Measurements from ENCODE around the gene METTL24.
"Not testable (repeated sequence)": the region's sequence is repeated elsewhere in the genome, so short reads cannot be mapped to it uniquely, and the experiment has no call there.

Gene METTL24

DNA sequence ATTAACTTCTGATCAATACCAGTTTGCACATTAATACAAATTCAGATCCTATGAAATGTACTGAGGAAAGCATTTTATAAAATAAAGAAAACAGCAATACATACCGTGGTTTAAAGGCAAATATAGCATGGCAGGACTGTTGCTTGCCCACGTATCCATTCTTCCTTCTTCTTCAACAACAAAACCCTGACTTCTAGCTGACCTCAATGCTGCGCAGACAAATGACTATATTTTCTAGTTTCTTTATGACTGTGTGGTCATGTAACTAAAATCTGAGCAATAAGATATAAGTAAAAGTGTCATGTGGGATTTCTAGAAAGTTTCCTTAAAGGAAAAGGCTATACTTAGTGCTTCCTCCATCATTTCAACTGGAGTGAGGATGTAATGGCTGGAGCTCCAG, 92.9 kb downstream of the METTL24 start:
- no peak for DNase-seq (ENCODE audit: low read depth)

DNA sequence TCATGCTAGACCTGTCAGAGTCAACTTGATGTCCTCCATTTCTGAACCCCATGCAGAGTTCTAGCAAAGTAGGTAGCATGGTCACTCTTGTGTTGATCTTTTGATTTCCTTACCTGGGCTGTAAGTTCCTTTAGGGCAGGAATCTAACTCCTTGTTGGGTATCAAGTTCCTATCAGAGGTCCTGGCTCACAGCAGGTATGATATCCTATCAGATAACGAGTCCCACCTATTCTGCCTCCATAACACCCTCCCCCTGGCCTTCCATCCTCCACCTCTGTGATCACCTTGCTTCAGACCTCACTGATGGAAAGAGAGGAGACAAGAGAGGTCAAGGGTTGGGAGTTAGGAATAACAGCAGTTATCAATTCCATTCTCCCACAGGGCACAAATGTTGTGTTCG, 101.8 kb downstream of the METTL24 start:
- no peak for DNase-seq (ENCODE audit: low read depth)

DNA sequence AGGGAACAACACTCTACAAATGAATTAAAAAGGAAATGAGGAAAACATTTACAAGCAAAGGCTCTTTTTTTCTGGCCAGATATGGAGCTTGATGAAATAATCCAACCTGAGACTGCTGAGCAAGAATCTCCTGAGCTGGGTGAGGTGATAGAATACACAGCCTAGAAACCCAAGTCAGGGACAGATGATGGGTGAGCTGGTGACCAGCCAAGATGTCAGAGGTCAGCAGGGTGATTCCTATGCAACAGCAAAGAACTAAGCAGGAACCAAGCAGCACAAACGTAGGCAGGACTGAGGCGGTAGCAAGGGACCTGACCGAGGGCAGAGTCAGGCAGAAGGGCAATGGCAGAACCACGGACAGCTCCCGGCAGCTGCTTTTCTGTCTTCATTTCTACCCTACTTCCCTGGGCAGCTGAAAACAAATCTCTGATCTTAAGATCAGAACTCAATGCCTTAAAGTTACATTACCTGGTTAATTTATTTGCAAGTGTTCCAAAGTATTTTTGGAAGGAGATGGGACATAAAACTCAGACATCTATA, 102.9 kb downstream of the METTL24 start:
- peak; percentile 49 for DNase-seq (ENCODE audit: low read depth)

DNA sequence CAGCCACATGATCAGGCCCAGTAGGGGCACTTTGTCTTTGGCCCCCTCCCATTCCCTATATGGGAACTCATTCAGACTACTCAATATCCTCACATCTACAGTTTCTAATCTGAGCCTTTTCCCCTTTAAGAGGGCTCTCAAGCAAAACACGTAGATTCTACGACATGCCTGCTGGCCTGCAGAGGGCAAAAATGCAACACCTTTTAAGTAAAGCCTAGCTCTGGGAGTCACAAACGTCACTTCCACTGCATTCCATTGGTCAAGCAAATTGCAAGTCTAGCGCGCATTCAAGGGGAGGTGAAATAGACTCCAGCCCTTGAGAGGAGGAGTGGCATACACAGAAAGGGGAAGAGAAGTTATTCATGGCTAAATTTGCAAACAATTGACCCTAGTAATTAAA, 107.3 kb downstream of the METTL24 start:
- no peak for DNase-seq (ENCODE audit: low read depth)

DNA sequence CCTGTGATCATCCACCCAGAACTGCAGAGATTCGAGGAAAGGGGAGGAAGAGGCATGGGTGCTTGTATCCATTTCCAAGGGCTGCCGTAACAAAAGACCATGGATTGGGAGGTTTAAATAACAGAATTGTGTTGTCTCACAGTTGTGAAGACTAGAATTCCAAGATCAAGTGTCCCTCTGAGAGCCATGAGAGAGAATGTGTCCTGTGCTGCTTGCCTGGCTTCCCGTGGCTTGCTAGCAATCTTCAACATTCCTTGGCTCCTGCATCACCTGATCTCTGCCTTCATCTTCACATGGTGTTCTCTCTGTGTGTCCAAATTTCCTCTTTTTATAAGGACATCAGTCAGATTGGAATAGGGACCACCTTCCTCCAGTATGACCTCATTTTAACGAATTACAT, 108.1 kb downstream of the METTL24 start:
- DNase-seq (ENCODE audit: low read depth), result no peak

DNA sequence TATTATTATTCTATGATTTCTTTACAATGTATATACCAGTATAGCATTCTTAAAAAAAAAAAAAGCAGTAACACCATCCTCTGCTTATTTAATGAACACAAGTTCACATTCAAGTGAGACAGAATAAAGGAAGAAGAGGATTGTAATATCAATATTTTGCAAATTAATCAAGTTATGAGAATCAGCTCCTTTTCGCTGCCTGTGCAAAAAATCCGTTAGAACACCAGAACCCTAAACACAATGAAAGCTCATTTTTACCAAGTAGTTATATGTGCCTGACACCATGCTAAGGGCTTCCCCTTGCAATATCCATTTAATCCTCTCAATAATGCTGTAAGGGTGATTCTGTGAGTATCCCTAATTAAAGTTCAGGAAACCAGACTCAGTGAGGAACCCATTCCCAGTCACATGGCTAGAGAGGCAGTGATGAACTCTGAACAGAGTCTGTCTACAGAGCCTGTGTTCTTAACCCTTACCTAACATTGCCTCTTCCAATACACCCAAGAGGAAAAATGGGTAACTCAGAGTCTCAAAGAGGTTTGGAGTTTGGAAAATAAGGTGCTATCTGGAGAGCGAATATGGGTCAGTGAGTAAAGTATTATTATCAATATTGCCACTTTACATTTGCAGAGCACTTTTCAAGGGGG, 111.1 kb downstream of the METTL24 start:
- DNase-seq (ENCODE audit: low read depth), result no peak

DNA sequence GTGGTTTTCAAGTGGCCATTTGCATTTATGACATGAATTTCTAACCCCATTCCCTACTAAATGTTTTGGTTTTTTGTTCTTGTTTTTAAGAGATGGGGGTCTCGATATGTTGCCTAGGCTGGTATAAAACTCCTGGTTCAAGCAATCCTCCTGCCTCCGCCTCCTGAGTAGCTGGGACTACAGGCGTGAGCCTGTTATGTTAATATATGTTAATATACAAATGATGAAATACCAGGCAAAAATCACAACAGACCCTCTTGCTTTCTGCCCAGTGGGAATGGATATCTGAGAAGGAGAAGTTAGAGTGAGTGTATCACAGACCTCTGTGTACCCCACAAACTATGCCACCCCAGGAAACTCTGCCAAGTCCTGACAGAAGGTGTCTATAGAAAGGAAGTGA, 111.8 kb downstream of the METTL24 start:
- DNase-seq (ENCODE audit: low read depth), result no peak

DNA sequence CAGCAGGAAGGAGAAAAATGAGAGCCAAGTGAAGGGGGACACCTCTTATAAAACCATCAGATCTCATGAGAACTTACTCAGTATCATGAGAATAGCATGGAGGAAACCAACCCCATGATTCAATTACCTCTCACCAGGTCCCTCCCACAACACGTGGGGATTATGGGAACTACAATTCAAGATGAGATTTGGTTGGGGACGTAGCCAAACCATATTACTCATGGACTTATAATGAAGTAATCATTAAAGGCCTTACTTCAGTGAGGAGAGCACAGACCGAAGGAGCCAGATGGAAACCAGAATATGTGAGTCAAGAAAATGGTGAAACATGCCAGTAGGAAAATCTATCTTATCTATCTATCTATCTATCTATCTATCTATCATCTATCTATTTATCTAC, 113.5 kb downstream of the METTL24 start:
- DNase-seq (ENCODE audit: low read depth), result not testable (repeated sequence)

DNA sequence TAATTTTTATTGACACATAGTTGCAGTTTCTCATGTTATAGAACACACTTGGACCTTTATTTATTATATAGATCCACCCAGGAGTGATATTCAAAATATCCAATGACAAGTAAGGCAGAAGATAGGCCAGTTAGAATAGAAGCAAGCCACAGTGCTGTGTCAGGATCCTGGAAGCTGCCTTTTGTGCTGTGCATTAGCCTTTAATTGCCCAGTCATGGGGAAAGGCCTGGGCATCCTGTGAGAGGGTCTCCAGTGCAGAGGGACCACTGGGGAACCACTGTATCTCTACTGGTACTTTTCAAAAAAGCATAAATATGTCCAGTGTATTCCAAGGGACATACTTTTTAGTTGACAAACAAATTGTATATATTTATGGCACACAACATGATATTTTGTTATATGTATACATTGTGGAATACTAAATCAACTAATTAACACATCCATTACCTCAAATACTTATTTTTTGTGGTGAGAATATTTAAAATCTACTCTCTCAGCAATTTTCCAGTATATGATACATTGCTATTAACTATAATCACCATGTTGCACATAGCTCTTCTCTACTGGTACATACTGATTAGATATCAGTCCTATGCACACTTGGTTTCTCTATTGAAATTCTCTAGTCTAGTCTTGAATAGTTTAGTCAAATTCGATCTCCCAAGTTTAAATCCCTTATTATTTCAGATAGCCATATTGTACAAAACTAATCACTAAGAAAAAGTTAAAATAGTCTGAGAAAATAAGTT, 118.4 kb downstream of the METTL24 start:
- no peak for DNase-seq (ENCODE audit: low read depth)

DNA sequence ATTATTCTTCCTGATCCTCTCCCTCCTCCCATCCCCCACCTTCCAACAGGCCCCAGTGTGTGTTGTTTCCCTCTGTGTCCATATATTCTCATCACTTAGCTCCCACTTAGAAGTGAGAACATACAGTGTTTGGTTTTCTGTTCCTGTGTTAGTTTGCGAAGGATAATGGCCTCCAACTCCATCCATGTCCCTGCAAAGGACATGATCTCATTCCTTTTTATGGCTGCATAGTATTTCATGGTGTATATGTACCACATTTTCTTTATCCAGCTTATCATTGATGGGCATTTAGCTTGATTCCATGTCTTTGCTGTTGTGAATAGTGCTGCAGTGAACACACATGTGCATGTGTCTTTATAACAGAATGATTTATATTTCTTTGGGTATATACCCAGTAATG, 122.1 kb downstream of the METTL24 start:
- DNase-seq (ENCODE audit: low read depth), result not testable (repeated sequence)

DNA sequence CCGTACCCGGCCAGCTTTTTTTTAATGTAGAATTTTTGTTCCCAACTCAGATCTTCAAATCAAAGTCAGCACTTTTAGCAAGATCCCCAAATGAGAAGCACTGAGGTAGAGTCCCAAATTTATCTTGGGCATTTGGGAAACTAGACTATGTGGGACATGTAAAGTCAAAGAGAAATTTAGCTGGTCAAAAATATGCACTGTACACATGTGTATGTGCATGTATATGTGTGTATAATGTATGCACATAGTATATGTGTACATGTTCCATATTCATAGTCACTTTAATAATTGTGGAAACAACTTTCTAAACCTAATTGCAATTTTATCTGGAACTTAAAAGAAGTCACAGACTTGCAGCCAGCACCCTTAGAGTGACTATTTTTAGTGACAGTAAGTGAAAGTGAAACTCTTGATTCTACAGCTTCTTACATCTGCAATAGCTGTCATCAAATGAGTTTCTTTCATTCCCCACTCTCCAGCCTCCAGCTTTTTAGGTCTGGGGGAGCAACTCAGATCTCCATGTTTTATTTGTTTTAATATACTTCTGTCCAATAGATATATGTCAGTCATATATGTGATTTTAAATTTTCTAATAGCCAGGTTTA, 124.3 kb downstream of the METTL24 start:
- peak; percentile 47 for DNase-seq (ENCODE audit: low read depth)

DNA sequence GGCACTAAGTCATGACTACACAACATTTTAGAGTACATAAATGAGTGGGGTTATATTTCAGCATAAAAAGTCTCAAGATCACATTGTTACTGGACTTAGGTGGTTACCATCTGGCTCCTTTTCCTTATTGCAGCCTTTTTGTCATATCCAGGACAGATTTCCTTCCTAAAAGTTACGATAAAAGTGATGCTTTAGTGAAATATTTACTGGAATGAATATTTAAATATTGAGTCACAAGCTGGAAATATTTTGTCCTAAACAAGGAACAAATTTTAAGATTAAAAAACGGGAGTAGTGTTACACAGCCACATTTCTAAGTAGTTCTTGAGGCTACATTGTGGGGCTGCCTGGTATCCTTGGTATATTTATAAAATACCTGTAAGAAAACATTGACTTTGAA, 125.7 kb downstream of the METTL24 start:
- DNase-seq (ENCODE audit: low read depth), result peak; percentile 75

DNA sequence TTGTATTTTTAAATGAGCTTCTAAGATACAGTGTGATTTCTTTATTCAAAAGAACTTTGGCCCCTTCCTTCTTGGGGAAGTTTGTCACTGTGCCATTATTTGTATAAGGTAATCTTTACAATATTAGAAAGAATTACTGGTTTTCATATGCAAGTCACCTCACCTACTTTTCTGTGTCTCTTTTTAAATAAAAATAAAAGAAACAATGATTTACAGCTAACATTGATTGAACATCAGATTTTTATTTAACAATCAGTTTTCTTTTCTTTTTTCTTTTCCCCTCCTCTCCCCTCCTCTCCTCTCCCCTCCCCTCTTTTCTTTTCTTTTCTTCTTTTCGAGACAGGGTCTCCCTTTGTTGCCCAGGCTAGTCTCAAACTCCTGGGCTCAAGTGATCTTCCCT, 131.9 kb downstream of the METTL24 start:
- DNase-seq (ENCODE audit: low read depth), result no peak

DNA sequence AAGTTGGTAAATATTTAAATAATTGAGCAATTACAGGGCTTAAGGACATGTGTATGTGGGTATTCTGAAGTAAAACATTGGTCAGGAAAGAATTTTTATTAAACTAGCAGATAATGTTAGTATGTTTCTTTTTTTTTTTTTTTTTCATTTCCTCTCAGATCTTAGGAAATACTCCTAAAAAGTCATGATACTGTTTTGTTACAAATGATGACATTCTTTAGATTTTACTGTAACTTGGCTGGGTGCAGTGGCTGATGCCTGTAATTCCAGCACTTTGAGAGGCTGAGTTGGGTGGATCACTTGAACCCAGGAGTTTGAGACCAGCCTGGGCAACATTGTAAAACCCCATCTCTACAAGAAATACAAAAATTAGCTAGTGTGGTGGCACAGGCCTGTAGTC, 136.4 kb downstream of the METTL24 start:
- peak; percentile 58 for DNase-seq (ENCODE audit: low read depth)

DNA sequence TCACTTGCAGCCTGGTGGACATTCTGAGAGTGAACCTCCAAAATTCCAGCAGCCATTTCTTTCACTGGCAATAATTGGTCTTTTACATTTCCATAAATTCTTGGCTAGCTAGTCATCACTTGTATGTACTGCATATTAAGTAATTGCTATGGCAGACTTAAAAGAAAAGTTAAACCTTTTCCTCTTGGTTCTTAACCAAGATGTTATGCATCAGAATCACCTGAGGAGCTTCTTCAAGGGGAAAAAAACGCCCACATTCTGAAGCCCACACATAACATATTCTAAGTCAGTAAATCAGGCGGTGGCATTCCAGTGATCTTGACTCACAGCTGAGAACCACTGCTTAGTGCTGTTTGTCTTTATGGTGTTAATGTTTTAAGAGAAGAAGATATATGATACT, 140.9 kb downstream of the METTL24 start:
- peak; percentile 61 for DNase-seq (ENCODE audit: low read depth)

DNA sequence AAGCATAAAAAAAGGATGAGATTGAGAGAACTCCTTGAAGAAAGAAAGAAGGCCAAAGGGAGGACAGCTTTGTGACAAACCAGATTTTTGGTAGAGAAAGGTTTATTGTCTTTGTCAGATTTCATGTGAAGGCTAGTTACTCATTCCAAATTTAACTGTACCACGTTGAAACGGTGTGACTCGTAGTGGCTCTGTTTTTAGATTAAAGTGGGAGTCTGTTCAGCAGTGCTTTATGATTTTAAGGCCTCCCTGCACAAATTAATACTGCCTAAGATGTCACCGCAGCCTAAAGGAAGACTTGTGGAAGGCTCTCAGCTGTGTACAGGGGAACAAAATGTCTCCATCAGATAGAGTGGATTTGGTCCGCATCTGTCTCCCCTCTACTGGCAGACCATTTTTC, 142.0 kb downstream of the METTL24 start:
- DNase-seq (ENCODE audit: low read depth), result peak; percentile 27

DNA sequence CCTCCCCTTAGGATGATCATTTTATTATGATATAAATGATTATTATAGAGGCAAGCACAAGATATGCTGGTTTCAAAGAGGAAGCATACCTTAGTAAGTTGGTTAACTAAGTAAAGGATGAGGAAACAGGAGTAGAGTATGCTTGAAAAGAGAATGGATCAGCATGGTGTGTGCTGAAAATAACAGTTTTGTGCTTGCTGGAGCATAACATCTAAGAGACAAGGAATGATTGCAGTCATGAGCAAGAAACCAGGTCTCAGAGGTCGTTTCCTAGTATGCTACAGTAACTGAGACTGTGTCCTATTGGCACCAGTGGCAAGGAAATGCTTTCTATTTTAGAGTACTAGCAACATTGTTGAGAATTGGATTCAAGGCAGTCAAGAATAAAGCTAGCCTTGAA, 143.8 kb downstream of the METTL24 start:
- DNase-seq (ENCODE audit: low read depth), result no peak

DNA sequence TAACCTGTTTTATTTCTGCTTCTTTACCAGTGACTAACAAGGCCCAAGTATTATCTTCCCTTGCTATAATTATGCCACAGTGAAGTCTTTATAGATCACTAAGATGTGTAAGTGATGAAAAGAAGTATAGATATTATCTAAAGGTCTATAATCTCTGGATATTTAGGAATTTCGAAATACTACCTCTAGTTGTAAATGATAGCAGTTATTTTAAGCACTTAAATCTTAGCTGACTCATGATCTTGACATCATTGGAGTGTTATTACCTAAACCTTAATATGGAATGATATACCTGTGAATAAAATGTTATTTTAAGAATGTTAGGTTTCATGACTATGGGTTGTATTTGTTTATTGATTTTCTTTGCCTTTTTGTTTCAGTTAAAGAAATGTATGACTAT, 146.4 kb downstream of the METTL24 start:
- no peak for DNase-seq (ENCODE audit: low read depth)

DNA sequence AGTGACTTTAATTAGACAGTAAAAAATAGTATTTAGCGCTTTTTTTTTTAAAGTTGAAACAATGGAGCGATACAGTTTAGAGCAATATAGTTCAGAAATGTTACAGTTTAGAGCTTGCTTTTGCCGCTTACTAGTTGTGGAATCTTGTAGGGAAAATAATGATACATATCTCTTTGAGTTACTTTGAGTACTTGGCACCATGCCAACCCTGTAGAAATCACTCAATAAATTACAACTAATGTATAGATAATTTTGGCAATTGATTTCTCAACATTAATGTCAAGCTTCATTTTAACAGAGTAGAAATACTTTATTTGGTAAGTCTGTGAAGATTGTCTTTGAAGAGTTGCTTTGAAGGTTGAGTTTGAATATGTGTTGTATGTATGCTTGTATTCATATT, 150.5 kb downstream of the METTL24 start:
- DNase-seq (ENCODE audit: low read depth), result no peak

DNA sequence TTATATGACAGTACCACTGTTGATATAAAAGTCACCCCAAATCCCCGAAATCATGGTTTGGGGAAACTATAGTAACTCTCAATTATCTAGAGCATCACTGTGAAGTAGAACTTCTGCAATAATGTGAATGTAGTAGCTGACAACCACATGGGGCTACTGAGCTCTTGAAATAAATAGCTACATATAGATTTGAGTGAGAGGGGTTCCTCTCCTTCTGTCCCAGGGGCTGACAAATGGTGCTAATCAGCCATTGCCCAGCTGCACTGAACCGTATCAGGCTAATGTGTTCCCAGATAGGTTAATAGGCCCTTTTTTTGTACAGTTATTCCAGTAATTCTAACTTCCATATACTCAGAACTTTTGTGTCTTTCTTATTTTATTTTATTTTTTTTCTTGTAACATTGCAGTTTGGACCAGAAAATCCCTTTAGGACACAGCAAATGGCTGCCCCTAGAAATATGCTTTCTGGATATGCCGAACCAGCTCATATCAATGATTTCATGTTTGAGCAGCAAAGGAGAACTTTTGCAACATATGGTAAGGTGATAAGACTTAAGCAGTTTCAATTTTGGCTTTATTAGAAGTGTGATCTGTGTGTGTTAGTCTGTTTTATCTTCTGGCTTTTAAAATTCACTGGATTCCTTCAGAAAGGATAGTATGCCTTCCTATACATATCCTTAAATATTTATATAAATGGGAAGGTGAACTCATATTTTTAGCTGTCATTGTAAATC, 156.8 kb downstream of the METTL24 start:
- DNase-seq (ENCODE audit: low read depth), result no peak

DNA sequence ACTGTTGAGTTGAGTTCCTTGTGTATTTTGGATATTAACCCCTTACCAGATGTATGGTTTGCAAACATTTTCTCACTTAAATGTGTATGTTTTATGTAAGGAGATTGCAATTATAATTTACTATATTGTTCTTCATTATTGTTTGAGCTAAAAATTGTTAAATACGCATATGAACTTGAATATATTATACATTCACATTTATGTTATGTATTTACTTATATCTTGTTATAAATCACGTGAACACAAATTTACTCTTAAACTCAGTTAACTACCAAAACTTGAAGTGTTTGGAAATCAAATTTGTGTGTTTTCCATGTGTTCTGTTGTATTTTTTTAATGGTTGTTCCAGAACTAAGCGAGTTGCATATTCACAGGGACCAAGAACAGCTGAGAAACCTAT, 159.6 kb downstream of the METTL24 start:
- DNase-seq (ENCODE audit: low read depth), result no peak

DNA sequence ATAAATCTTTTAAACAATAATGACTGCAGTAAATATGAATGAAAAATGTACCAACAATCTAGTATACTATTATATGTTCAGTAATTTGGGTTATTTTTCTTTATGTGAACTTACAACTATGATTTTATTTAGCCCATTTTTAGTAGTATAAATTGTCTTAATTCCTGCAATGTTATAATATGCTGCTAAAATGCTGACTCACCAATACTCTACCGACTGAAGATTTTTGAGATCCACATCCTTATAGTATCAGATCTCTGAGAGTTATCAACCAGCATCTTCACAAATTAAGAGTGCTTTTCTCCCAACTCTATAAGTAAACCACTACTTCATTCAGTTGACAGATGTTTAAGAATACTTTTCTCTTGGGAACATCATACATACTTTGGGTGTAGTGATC, 161.3 kb downstream of the METTL24 start:
- no peak for DNase-seq (ENCODE audit: low read depth)

DNA sequence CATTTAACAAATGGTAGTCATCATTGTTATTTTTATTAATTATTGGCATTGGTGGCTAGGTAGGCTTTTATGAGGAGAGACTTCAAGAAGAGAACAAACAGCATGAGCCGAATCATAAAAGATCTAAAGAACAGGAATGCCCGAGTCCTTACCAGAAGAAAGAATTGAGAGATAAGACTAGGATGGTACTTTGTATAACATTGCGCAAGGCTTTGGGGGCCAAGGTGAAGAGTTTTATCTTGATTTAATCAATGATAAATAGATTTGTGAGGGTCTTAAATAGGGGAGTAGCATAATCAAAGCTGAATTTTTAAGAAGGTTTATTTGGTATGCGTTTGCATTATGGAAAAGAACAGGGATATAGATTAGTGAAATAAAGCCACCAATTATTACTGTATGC, 162.5 kb downstream of the METTL24 start:
- DNase-seq (ENCODE audit: low read depth), result no peak

All from EH (cell line).